NT2/D1 (cell line): ENCODE data around the gene HRH1.

Experiments used
- SUZ12 ChIP-seq: IDR thresholded peaks from 2 replicates; pipeline ENCODE4 v1.6.1; 2011; ENCODE audit not compliant: insufficient read length, insufficient read depth; ENCODE audit errors: extremely low read depth
- YY1 ChIP-seq: IDR thresholded peaks from 2 replicates; pipeline ENCODE4 v1.6.1; 2011; ENCODE audit not compliant: insufficient read length, insufficient read depth

GRCh38 chr3:11172096-11172690, 17.9 kb downstream of the HRH1 start:
- TF ChIP-seq YY1 (no peak), SUZ12 (no peak)
